ENCODE measurements around the gene SLC27A3. TPM values are rescaled to one million over a fixed set of nuclear protein-coding genes. Genes with fewer than 3 reads are reported as not detected.
A peak's percentile ranks its signal among the peaks of the same experiment; 100 is the strongest.

SLC27A3 gene
- polyA plus RNA-seq, 3 donors: 36.4 to 44.4 (median 40.0) TPM

DNA sequence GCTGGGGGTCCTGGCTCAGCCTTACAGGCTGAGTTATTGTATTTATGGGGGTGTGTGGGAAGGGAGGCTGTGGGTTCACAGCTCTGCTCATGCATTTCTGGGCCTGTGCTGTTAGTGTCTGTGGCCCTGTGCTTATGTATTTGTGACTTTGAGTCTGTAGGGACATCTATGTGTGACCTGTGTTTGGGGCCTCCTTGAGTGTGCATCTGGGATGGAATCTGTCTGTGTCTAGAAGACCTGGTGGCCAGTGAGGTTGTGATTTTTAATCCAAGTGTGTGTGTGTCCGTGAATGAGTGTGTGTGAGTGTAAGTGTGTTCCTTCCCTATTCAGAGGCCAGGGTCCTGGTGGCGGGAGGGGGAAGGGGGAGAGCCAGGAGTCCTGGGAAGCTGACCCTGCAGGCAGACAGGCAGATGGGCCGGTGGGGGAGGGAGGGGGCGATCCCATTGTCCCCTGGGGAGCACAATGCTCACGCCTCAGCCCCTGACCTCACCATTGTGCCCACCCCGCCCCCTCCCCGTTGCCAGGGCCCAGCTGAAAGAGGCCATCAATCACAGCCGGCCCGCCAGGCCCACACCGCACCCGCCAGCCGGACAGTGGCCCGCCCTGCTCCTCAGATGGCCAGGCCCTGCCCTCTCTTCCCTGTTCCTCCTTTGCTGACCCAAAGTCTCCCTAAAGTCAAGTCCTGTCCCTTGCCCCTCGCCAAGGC, 19.6 kb downstream of the SLC27A3 start:
- DNase-seq: no peak

DNA sequence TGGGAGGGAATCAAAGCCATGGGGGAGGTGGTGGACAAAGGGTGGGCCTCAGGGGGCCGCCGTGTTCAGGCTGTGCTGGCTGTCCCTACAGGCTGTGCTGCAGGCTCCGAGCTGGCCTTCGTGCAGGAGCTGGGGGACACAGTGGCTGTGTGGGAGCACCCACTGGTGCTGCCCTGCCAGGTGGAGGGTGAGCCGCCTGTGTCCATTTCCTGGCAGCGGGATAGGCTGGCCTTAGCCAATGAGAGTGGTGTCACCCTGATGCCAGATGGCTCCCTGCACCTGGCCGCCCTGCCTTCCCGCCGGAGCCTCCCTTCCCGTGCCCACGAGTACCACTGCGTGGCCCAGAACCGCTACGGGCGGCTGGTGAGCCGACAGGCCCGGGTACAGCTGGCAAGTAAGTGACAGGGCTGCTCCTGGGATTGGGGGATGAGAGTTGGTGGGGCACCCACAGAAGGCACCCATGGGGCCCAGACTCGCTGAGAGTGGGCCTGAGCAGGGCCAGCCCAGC, 20.2 kb downstream of the SLC27A3 start:
- DNase-seq: no peak

DNA sequence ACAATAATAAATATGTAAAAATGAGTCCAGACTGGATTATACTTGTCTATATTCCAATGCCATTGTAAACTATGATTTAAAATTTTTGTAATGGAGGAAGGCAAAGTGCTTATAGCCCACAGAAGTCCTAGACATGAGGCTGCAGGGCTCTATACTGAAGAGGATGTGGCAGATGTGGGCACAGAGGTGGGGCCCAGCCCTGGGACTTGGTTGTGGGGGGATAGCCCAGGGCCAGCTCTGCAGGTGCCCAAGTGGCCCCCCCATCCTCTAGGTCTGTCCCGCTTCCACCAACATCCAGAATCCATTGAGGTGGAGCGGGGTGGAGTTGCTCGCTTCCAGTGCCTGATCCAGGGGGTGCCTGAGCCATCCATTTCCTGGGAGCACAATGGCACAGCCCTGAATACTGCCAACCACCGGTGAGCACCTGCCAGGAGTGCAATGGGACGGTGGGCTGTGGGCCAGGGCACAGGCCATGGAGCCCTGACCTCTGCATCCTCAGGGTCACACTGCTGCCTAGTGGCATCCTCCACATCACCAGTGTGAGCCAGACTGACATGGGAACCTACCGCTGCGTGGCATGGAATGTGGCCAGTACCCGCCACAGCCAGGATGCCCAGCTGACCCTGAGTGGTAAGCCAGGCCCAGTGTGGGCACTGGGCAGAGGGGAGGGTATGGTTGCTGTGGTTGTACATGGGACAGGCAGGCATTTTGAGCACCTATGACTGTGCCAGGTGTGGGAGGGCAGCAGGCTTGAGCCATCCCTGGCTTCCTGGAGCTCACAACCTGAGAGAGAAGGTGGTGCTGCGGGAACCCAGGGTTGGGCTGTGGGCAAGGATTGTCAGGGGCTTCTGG, 21.0 kb downstream of the SLC27A3 start:
- DNase-seq: no peak

DNA sequence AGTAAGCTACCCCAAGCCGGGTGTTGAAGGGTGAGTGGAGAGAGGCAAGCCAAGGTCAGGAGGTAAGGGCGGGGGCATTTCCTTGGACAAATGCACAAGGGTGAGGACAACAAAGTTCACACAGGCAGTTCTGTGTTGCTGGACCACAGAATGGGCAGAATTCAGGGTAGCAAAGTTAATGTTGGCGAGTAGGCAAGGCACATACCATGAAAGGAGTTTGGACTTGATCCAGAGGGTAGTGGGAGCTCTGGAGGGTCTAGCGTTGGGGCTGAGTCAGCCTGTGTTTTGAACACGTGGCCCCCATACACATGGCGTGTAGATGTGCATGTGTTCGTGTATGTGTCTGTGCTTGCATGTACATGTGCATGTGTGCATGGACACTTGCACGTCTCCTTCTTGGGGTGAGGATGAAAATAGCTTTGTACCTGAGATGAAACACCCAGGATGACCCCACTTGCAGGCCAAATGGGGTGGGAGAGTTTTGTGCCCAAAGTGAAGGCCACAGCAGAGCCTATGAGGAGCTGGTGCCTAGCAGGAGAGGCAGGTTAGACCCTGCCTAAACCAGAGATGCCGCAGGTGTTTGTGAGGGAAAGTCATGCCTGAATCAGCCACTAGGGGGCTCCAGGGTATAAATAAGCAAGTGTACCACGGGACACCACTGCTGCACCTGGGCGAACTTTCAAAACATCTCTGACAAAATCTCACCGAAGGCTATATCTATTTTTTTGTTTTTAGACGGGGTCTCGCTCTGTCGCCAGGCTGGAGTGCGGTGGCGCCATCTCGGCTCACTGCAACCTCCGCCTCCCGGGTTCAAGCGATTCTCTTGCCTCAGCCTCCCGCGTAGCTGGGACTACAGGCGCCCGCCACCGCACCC, 21.8 kb downstream of the SLC27A3 start:
- peak; percentile 72 for DNase-seq

DNA sequence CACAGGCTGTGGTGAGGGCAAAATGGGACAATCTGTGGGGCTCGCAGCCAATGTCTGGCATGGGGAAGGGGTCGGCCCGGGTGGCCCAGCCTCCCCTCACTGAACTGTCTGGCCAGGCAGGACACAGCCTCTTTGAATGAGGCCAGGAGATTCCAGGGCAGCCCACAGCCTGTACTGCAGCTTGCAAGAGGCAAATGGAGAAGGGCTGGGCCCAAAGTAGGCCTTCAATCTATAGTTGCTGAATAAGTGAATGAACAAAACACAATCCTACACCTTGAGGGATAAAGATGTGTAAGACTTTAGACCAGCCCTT, 23.2 kb downstream of the SLC27A3 start:
- DNase-seq: no peak

DNA sequence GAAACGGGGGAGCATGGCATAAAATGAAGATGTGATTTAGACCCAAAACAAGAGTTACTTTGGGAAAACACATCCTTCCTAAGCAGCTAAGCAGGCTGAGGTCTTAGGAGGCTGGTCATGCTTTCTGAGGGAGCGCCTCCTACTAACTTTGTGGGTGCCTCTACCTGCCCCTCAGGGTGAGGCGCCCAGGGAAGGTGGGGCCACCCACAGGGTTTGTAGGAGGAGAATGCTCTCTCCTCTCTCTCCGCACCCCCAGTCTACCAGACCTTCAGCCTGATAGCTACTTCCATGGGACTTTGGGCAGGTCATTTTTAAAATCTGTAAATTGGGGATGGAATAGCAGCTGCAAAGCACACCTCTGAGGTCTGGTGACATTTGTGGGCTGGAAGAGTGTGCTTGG, 23.8 kb downstream of the SLC27A3 start:
- DNase-seq: no peak

DNA sequence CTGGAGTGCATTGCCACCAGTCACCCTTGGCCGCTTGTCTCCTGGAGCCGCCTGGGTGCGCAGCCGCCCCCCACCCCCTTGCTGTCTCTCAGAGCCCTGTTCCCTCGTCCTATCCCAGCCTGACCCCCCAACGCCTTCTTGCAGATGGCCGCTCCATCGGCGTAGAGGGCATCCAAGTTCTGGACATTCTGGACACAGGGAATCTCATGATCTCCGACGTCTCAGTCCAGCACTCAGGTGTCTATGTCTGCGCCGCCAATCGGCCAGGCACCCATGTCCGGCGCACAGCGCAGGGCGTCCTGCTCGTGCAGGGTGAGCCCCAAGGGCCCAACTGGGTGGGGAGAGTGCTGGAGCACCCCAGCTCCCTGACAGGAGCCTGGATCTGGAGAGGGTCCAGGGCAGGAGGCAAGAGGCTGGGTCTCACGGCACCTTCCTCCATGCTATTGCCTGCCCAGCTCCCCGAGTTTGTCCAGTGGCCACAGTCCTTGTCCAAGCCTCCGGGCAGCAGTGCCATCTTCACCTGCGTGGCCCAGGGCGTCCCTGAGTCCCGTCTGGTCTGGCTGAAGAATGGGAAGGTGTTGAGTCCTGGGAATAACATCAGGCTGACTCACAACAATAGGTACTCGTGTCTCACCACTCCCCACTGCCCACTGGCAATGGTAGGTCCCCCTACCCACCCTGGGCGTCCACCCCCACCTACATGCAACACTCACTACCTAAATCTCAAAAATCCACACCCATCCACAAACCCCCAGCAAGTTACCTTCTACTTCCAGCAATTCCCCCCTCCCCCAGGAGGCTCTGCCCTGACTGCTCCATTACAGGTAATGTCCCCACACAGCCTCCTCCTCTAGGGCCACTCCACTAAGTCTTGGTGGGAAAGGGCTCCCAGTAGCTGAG, 24.6 kb downstream of the SLC27A3 start:
- DNase-seq: no peak

DNA sequence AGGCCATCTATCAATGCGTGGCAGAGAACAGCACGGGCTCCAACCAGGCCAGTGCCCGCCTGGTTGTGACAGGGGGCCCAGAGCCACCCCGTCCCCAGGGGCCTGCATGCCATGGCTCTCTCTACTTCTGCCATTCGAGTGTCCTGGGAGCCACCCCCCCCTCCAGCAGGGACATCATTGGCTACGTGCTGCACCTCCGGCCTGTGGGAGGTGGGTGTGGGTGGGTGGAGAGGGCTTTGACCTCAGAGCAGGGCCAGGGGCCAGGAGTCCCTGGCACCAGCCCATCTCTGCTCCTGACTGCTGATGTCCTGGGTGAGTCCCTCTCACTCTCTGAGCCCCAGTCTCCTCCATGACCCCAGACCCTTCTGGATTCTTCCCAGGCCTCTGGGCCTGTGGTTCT, 25.3 kb downstream of the SLC27A3 start:
- DNase-seq: no peak

DNA sequence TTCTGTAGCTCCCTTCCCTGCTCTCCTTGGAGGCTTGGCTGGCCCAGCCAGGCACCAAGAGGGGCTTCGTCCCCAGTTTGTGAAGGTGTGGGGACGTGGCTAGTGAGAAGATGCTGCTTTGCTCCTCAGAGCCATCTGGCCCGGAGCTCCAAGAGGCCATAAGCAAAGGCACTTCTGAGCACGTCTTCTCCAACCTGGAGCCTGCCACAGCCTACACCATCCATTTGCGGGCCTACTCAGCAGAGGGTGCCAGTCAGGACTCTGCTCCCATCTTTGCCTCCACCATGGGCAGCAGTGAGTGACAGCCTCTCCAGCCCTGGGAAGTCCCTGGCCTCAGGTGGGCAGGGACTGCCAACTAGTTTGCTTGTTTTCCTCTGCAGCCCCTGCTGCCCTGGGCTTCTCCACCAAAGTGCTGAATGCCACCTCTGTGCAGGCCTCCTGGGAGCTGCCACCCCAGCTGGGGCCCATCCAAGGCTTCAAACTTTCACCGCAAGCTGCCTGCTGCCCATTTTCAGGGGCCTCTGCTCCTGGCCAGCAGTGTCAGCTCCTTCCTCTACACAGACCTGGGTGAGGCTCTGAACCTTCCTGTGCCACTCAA, 25.9 kb downstream of the SLC27A3 start:
- DNase-seq: no peak

DNA sequence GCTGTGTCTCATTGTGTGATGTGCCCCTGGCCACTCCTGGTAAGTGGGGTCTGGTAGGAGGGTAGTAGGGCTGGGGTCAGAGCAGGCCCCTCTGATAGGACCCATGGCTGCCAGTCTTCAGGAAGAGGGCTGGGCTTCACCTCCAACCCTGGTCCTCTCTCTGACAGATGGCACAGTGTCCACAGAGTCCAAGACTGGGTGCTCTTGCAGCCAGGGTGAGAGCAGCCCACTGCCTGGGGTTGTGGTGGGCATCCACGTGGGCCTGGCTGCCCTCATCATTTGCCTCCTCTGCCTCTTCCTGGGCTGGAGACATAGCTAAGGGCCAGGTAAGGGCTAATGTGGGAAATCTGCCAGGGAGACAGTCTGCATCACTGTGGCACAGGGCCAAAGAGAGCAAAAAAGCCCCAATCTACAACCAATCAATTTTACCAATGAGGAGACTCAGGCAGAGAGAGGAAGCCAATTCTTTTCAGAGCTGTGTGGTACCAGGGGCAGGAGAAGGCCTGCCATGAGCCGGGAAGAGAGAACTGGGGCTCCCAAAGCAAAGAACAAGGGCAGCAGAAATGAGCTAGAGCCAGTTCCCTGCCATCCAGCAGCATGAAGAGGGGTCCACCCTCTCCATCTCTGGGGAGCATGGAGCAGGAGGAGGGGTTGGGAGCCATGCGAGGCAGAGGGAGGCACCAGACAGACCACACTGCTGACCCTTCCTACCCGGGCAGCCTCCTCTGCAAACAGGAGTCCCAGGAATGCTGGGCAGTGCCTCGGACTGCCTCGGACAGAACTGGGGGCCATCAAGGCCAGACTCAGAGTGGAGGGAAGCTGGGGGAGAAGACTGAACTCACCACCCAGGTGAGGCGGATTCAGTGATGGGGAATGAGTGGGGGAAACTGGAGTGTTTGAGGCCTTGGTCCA, 26.8 kb downstream of the SLC27A3 start:
- no peak for DNase-seq

DNA sequence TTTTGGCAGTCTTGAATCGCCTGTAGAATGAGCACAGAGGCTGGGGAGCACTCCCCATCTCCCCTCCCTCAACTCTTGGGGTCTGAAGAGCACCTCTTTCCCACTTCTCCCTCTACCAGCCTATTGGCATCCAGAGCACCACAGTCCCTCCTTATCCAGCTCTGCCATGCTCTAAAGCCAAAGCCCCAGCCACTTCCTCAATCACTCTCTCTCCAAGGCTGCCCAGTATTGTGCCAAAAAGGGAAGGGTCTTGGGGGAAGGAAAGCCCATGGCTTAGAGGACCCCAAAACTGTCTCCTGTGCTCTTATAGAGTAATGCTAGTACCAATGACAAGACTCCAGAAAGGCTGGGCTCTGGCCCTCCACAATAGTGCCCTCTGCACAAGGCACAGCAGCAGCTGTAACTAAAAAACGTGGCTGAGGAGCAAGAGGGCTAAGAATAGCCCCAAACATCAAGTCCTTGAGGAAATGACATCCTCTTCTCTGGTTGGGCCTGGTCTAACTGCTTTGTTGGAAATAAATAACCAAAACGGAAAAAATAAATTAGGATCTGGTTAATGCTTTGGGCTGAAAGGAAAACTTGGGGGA, 28.4 kb downstream of the SLC27A3 start:
- no peak for DNase-seq

DNA sequence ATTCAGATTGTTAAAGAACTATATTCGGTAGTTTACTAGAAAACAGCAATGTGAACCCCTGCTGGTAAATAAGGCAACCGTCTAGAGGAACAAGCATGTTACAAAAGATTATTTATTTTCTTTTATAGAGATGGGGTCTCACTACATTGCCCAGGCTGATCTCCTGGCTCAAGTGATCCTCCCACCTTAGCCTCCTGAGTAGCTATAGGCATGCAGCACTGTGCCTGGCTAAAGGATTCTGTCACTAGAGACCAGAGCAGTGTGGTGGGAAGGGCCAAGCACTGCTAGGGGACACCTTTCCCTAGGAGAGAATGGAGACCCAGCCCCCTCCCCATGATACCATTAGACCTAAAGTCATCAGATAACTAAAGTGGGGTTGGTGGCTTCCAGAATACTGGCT, 28.9 kb downstream of the SLC27A3 start:
- no peak for DNase-seq

DNA sequence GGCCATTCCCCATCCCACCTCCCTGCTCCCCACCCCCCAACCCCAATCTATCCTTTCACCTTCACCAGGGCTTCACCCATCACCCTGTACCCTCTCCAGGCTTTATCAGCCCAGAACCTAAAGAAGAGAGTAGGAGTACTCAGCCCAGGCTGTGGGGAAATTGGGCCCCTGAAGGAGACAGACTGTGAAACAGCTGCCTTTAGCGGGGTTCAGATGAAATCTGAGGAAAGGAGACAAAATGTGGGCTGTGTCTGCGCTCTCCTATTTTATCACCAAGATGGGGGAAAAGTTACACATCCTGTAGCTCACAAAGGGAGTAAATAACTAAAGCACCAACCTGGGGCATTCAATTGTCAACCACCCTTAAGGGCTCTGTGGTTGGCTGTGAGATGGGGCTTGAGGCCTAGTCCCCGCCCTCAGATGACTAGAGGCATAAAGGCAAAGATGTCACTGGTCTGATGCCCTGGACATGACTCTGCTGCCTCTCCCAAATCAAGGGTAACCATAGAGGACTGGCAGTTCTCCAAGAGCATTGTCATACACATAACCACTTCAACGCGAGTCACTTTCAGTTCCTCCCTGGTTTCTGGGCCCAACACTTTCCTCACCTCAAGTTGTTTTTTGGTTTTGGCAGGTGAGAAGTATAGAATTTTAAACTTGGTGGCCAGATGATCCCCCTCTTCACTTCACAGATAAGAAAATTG, 30.0 kb downstream of the SLC27A3 start:
- no peak for DNase-seq

DNA sequence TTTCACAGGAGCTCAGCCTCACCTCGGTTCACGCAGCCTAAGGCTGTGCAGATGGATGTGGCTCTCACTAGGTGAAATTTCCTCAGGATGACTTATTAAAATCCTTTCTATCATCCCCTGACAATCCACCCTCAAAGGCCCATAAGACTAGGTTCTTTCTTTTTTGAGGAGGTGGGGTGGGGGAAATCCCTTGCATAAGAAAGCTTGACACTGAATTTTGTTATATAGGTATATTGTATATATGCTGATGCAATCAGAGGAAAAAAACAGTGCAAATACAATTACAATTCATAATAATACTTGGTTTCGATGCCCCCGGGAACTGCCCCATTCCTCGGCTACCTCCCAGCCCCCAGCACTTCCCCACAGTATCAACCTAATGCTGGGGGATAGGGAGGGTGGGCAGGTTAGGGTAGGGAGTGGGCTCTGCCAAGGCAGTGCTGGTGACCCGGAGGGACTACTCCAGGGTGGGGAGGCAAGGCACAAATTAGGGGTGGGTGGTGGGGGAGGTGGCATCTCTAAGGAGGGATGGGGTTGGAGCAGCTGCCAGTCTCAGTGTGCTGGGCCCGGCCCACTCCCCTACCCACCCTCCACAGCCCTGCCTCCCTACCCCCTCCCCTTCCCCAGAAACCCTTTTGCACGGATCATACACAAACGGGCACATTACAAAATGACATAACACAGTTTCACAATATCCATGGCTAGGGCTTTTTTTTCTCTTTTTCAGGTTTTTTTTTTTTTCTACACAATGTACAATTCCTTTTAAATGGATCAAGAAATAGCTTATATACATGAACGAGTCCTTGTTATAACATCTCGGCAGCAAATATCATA, 30.9 kb downstream of the SLC27A3 start:
- no peak for DNase-seq

DNA sequence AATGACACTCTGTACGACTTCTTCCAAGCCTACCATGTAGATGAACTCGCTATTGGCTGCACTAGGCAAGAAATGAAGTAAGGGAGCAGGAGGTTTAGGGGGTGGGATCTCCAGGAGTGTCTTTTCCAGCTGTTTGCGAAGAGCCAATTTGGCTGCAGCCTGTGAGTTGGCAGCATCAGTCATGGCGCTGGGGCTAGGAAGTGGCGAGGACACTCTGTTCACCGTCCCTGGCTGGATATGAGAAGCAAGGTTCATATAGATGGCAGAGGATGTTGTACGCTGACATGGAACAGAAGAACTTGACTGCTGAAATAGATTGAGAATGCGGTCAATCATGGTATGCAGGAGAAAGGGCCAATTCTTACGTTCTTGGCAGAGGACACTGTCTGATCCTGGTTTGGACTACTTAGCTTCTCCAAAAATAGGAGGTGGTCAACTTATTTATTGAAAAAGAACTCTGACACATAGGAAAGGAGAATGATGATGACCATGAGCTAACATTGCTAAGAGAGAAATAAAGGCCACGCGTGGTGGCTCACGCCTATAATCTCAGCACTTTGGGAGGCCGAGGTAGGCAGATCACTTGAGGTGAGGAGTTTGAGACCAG, 41.2 kb downstream of the SLC27A3 start:
- DNase-seq: no peak

DNA sequence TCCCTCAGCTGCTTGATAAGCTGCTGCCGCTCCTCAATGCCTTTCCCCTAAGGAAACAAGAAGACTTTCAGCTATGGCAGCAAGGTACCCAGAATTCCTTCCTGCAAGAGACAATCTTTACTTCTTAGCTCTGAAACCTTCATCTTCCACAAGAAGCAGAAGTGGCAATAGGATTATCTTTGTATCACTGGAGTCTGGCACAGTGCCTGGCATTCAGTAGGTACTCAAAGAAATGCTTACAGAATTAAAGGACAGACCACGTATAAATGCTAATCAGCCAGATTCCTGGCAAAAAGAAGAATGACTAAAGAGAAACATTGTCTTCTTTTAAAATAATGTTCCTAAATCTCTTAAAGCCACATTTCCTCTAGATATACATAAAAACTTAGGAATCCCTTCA, 43.7 kb downstream of the SLC27A3 start:
- no peak for DNase-seq

Measured in renal pelvis (tissue), 4 donors.